ENCODE data around the gene CD109. TPM values are rescaled to one million over a fixed set of nuclear protein-coding genes. Genes with fewer than 3 reads are reported as not detected.
A peak's percentile ranks its signal among the peaks of the same experiment; 100 is the strongest.

CD109 gene
- polyA plus RNA-seq, 1 donor = 12.7 TPM

GRCh38 chr6:73727114-73727513 is 31.1 kb downstream of the CD109 start:
- no peak for DNase-seq (ENCODE audit: low read depth)

DNA sequence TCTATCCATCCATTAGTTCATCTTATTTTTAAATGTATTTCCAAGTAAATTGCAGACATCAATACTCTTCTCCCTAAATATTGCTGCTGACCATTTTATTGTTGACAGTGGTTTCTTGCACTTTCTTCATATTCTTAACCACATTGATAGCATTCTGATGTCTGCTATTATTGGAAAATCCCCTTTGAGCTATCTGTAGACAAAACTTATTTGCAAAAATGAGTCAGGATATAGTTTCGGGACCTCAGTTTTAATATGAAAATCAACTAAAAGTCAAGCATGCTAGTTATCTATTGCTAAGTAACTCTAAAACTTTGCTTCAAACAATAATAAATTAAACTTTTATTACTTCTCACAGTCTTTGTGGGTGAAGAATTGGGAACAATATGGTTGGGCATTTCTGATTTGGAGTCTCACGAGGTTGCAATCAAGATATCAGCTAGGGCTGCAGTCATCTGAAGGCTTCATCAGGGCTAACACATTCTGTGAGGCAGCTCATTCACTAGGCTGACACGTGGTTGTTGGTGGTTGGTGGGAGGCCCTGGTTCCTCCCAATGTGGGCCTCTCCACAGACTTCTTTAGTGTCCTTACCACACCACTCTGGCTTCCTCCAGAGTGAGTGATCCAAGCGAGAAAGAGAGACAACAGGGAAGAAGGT is 32.7 kb downstream of the CD109 start:
- DNase-seq (ENCODE audit: low read depth) = no peak

DNA sequence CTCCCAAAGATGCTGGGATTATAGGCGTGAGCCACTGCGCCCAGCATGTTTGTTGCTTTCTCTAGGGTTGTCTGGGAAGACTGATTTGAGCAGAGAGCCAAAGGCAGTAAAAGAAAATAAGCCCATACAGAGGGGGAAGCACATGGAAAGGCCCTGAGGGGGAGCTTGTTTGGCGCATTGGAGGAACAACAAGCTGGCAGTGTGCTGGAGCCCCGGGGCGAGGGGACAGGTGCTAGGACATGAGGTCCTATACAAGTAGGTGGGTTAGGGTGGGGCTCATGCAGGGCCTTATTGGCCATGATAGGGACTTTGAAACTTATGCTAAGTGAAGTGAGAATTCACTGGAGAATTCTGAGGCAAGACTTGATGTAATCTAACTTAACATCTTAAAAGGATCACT is 35.3 kb downstream of the CD109 start:
- DNase-seq (ENCODE audit: low read depth) = no peak

GRCh38 chr6:73732845-73733675 is 37.1 kb downstream of the CD109 start:
- DNase-seq (ENCODE audit: low read depth) = peak; percentile 38

GRCh38 chr6:73733791-73734190 is 37.8 kb downstream of the CD109 start:
- no peak for DNase-seq (ENCODE audit: low read depth)

DNA sequence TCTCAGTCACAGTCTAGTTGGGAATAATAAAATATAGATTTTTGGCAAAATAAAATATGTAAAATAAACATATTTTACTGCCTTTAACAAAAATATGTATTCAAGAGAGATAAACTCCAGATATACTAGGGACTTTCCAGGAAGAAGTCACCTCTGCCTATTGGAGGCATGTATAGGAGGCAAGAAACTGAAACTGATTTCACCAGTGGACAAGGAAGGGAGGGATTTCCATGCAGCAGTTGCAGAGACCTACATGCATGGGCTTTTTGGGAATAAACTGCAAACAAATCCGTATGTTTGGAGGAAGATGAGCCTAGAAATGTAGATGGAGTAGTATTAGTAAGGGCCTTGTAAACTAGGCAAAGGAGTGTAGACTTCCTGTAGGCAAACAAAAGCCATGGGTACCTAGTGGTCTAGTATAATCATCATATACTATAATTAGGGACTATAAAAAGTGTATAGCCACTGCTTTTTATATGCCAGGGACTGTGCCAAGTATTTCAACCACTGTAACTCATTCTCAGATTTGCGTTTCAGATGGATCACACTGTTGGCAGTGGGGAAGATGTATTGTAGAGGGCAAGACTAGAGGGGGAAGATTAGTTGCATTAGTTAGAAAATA is 38.9 kb downstream of the CD109 start:
- DNase-seq (ENCODE audit: low read depth) = no peak

DNA sequence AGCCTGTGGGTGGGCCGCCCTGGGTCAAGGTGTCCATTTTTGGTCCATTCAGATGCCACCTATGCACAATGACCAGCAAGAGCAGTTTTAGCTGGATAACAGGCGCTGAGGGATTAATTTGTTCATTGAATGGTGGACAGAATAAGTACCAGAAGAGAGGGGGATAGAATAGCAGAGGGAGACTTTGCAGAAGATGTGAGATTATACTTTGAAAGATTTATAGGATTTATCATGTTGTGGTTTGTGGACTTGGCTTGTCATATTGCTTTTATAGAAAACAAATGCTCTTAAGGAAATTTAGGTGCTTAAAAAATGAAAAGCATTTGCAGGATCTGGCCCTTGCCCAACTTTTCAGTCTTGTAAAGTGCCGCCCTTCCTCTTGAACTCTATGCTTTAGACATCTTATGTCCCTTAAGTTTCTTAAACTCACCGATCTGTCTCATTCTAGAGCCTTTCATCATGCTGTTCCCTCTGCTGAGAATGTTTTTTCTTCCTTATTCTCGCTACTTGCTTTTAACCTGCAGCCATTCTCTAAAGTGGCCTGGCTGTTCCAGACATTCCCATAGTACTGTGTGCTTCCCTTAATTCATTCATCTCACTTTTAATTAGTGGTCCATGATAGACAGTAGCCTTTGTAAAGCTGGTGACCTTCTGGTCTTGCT is 42.5 kb downstream of the CD109 start:
- DNase-seq (ENCODE audit: low read depth) = no peak

- DNase-seq (ENCODE audit: low read depth) = peak; percentile 58
Measured at GRCh38 chr6:73739096-73739495, 43.1 kb downstream of the CD109 start.

- no peak for DNase-seq (ENCODE audit: low read depth)
Measured at GRCh38 chr6:73742433-73742832, 46.4 kb downstream of the CD109 start.

DNA sequence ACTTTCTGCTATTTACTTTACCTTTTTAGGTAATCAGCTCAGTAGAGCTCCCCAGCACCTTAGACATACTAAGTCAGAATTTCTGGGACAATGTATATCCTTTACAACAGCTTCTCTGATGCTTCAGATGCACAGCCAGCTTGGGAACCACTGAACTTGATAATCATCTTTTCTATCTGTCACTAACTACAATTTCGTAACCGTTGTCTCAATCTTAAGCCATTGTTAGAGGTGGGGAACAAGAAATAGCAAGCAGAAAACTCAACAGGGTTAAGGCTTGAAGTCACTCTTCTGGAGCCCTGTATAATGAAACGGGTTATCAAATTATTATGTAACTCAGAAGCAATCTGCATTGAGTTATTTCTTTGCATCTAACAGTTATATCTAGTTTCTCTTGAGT is 47.1 kb downstream of the CD109 start:
- DNase-seq (ENCODE audit: low read depth) = no peak

DNA sequence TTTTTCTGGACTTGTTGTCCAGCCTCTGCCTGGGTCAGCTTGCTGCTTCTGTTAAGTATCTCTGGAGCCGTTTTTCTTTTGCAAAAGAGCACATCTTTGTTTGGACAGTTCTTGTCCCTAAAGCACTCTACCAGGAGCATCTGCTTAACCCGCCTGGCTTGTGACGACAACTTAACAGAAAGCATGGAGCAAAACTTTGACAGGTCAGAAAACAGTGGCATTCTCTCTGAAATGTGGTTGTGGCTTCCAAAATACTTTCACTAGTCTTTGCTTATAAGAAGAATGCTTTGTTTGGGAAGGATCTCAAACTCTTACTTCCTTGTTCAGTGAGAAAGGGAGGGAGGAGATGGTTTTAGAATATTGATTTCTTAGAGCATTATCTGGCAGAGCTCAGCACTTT is 47.6 kb downstream of the CD109 start:
- DNase-seq (ENCODE audit: low read depth) = no peak

DNA sequence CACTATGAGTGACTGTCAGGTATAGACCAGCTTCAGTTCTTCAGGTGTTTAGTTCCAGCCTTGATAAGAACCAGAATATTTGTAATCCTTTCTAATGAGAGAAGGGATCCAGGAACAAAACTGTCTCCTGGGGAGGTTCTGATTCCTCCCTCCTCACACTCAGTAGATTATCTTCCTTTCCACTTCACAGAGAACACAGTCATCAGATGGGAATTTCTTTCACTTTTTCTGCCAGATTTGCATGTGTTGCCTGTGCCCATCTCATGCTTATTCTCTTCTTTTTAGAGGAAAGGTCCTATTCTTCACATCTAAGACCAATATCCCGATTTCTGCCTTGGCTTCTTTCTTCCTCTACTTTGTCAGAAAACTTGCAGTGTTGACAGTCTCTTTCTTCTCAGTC is 50.8 kb downstream of the CD109 start:
- no peak for DNase-seq (ENCODE audit: low read depth)

DNA sequence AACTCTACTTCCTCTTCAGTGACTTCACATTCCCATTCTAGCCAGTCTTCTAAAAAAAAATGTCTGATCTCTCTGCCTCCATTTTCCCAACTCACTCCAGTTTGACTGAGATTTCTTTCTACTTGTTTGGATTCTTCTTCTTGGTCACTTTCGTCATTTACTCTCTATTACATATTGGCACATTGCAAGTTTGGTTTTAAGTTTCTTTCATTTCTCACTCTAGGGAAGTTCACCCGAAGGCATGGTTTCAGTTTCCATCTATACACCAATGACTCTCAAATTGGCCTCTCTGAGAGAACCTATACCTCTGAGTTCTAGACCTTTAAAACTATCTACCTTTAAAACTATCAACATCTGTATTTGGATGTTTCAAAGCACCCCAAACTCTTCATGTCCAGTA is 51.3 kb downstream of the CD109 start:
- no peak for DNase-seq (ENCODE audit: low read depth)

GRCh38 chr6:73752943-73753342 is 56.9 kb downstream of the CD109 start:
- no peak for DNase-seq (ENCODE audit: low read depth)

DNA sequence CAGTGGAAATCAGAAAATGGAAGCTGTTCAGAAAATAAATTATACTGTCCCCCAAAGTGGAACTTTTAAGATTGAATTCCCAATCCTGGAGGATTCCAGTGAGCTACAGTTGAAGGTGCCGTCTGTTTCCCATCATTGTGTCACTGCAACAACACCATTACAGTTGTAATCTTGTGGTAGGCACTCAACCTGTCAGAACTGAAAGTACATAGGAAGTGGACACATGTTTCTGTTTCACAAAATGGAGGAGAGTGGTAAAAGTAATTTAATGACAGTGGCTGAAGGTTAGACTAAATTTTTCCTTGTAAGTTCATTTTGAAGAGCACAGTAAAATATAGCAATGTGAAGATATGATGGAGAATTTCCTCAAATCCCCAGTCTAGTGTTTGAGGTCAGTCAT is 70.0 kb downstream of the CD109 start:
- DNase-seq (ENCODE audit: low read depth) = no peak

DNA sequence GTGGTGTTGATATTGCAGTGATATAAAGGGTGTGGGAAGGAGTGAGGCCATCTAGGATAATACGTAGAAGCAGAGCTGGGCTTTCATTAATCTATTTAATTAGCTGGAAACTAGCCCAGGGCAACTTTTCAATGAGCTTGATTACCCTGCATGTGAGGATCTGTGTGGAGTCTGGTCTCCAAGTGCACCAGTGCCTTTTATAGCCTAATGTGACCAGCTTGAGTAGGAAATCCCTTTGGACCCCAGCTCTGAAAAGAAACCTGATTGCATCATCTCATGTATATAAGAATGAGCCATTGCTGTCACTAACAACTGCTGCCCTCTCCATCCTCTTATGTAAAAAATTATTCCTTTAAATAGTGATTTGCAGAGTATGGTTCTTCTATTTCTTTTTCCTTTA is 72.6 kb downstream of the CD109 start:
- no peak for DNase-seq (ENCODE audit: low read depth)

DNA sequence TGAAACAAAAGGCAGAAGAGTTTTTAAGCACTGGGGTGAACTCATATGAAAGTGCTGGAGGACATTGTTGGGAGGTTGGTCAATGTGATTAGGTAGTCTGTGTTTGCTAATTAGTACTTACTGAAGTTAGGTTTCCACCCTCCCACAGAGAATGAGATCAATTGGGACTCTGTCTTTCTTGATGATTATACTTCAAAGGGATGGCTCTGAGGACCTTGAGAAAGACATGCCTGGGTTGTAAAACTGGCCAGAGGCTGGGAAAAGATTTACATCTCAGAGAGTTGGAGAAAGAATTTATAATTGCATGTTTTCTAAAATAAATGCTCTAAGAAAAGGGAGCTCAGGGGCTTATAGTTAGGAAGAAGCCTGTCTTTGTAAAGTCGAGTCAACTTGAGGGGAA is 74.0 kb downstream of the CD109 start:
- no peak for DNase-seq (ENCODE audit: low read depth)

DNA sequence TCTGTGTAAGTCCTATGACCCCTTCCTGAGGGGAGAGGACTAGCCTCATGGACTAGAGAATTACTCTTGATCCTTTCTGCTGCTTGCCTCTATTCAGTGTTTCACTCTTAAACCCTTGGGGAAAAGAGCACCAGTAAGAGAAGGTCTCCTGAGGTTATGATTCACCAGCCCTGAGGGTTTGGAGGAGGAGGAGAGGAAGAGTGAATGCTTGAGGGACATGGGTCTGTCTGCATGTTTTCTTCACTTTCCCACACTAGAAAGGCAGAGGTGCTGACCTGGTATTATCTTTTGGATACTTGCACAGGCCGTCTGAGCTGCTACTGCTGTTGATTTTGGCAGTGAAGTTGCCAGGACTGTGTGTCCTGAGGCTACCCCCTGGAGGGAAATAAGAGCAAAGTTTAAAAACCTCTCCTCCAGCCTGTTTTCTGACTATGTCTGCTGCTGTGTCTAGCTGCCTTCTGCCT is 78.3 kb downstream of the CD109 start:
- no peak for DNase-seq (ENCODE audit: low read depth)

DNA sequence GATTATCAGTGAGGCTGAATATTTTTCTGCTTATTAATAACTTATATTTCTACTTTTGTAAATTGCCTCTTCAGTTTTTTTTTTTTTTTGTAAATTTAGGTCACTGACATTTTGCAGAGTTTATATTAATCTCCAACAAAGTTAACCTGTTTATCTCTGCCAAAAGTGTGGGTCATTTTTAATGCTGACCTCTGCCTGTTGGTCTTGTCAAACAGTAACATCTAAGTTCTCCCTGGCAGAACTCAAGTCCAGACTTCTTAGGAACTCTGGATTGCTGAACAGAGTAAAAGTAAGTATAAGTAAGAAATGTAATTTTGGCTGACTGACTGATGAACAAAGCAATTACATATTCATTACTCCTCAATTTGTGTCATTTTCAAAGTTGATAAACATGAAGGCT is 83.9 kb downstream of the CD109 start:
- no peak for DNase-seq (ENCODE audit: low read depth)

DNA sequence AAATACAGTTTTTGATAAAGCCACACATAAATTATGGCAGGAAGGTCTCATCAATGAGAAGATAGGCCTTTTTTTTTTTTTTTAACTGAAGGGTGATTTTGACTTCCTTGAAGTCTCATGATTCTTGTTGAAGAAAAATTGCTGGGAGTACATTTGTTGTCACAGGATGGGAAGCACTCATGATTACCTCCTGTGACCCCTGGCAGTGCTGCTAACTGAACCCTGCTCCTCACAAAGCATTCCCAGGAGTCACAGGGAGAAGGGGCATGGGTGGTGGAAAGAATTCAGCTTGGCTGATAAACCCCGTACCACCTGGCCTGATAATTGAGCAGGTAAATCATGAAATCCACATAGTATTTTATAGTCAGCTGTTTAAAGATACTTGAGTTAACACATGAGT is 86.9 kb downstream of the CD109 start:
- DNase-seq (ENCODE audit: low read depth) = no peak

- no peak for DNase-seq (ENCODE audit: low read depth)
Measured at GRCh38 chr6:73784726-73785505, 88.9 kb downstream of the CD109 start.

- DNase-seq (ENCODE audit: low read depth) = no peak
Measured at GRCh38 chr6:73790574-73790973, 94.6 kb downstream of the CD109 start.
